NCI-H146 (cell line): ENCODE data around the gene C1orf21.

ENCODE experiments used
- DNase-seq: peaks from one replicate; lab custom pipeline; 2025; lab: John Stamatoyannopoulos, UW

The C1orf21 gene

GRCh38 chr1:184416946-184417345 lies 30.1 kb downstream of the C1orf21 start:
- DNase-seq, result no peak

DNA sequence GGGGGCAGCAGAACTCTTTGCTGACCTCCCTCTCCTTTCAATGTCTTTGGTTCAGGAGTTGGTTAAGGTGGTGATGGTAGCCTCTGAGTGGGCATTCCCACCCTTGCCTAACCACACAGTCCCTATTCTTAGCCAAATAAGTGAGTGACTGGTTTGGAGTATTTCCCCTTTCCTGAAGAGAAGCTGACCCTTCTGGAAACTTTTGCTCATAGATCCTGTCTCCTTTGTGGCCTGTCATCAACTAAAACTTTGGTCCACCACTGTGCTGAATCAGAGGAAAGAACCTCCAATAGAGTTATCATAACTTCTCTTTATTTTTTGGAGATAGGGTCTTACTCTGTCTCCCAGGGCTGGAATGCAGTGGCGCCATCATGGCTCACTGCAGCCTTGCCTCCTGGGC lies 31.1 kb downstream of the C1orf21 start:
- no peak for DNase-seq

GRCh38 chr1:184418652-184419349 lies 32.0 kb downstream of the C1orf21 start:
- DNase-seq, result no peak

- no peak for DNase-seq
These were observed 32.7 kb downstream of the C1orf21 start for GRCh38 chr1:184419350-184420161.

DNA sequence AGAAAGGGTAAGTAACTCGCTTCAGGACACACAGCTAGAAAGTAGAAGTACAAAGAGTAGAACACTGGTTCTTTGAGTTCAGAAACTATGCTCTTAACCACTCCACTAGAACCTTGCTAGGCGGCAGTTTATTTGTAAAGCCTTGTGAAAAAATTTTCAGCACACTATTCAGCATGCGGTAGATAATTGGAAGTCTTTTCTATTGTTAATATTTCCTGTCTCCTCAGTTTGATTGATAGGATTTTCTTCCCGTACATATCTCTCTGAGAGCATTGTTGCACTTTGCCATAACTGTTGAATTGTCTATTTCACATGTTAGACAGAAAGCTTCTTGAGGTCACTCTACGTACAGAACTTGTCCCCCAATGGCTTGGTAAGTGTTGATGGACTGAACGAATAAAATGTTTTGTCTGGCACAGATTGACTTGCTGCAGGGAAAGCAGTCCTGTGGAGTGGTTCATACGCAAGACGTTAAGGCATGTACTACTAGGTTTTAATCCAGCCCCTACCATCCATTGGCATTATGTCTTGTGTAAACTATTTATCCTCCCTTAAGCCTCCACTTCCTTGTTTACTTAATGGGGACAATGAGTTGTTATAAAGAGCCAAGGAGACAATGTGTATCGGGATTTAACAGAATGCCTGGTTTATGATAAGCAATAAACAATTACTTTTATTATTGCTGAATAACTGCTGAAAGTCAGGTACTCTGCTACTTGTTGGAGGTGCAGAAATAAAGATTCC lies 35.8 kb downstream of the C1orf21 start:
- DNase-seq, result no peak

- no peak for DNase-seq
These were observed 36.8 kb downstream of the C1orf21 start for GRCh38 chr1:184423649-184424048.

DNA sequence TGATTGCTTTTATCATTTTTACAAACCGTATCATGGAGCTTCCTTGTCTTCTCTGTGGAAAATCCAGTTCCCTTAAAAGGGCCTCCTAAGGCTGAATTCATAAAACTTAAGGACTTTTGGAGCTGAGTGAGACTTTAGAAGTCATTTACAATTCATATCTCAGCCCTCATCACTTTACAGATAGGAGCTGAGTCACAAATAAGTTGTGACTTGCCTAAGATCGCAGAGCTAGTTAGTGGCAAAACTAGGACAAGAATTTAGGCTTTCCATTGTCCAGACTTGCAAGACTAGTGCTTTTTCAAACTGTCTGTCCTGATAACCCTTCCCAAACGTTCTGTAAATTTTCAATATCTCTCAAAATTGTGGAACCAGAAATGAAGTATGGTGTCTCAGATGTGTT lies 37.3 kb downstream of the C1orf21 start:
- no peak for DNase-seq

DNA sequence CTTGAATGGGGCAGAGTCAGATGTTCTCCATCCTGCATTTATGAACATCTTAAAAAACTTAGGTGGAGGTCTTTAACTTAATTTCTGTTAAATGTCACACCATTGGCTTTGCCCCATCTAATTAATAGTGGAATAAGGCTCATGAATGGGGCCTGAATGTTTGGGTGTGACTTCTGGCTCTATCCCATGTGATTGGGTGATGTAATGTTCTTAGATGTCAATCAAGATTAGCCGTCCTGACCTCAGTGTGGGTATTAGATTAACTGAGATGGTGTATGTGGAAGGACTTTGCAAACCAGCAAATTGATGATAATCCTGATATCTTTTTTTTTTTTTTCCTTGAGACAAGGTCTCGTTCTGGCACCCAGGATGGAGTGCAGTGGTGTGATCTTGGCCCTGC lies 38.1 kb downstream of the C1orf21 start:
- no peak for DNase-seq

DNA sequence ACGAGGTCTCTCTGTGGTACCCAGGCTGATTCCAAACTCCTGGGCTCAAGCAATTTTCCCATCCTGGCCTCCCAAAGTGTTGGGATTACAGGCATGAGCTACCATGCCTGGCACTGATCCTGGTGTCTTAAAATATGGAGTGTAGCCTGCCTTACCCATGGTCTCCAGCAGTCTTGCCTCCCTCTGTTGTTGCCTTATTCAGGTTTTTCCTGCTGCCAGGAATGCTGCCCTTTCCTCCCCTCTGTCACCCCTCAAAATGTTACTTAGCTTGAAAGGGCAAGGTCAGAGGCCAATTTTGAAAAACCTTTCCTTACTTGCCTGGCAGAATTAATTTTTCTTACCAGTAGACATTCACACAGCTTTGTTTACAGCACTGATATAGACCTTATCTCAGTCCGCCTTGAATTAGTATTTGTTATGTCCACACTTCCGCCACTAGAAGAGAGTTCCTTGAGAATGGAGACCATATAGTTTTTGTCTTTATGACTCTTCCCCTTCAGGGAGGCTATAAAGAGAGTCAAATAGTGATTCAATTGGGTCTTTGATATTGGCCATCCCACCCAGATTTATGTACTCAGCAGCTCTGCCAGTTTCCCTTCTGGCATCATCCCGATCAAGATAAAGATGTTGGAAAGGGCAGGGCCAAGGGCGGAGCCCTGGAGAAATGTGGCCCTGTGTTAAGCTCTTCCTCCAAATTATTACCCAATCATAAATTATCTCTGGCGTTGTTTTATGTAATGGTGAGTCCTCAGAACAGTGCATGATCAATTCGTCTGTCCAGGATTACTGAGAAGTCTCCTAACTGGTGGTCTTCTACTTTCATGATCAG lies 38.8 kb downstream of the C1orf21 start:
- DNase-seq, result no peak

GRCh38 chr1:184426278-184426674 lies 39.4 kb downstream of the C1orf21 start:
- no peak for DNase-seq

DNA sequence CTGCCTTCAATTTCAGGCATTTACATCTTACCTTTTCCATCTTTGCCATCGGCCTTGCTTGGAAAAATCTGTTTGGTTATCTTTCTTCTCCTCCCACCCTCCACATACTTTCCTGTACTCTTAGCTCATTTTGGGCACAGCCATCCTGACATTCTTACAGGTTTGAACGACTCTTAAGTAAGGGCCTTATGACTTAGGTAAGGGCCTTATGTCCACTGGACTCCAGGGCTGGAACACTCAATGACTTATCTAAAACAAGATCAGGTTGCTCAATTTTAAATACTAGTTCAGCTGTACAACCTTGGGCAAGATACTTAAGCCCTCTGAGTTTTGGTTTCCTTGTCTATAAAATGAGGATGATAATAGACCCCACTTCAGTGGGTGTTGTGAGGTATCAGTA lies 40.9 kb downstream of the C1orf21 start:
- DNase-seq, result no peak

- DNase-seq, result no peak
These were observed 41.8 kb downstream of the C1orf21 start for GRCh38 chr1:184428604-184429003.

- no peak for DNase-seq
These were observed 42.5 kb downstream of the C1orf21 start for GRCh38 chr1:184429335-184429734.

DNA sequence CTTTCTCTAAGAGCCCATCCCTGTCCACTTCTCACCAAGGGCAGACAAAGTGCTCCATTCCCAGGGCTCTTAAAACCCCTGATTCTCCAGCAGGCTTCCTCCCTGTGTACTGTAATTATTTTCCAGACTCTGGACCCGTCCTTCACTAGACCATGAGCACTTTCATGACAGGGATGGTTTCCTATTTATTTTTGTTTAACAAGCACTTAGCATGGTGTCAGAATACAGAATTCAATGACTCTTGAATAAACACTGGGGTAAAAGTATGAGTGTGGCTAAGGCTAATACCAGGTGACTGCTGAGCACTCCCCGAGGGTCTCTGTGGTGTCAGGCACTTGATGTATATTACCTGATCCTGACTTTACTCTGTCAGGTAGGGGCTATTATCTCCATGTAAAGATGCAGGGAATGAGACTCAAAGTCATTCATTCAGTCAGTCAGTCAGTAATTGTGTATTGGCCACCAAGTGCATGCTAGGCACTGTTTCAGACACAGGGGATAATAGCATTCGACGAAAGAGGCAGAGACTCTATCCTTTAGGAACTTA lies 47.2 kb downstream of the C1orf21 start:
- DNase-seq, result peak; percentile 78

GRCh38 chr1:184437291-184437690 lies 50.5 kb downstream of the C1orf21 start:
- DNase-seq, result no peak

GRCh38 chr1:184438363-184438762 lies 51.5 kb downstream of the C1orf21 start:
- DNase-seq, result no peak

DNA sequence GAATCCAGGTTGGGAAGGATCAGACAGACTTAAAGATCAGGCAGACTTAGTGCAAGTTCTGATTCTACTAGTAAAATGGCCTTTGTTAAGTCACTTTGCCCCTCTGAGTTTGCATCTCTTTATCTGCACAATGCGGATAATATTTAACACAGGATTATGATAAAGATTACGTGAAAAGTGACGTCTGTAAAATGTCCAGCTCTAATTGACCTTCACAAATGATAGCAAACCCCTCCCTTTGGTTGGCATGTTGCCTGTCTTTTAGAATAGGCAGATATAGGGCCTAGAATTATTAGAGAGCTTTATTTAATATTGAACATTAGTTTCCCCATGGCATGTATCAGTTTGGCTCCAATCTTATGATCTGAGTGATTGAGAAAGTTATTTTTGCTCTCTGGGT lies 55.4 kb downstream of the C1orf21 start:
- DNase-seq, result no peak

DNA sequence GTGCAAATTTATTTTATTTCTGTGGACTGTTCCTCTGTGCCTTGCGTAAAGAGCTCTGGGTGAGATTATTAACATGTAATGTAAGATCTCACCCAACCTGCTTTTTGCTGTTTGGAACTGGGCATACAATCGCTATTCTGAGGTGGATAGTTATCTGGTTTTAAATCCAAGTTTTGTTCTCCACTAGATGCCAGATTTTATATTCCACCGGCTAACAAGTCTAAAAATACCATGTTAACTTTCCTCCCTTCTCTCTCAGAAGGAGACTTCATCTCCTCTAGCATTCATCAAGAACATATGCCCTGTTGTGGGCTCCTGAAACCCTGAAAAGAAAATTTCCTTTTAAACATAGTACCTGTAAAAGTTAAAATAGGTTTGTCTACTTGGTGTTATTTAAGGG lies 56.4 kb downstream of the C1orf21 start:
- DNase-seq, result no peak

DNA sequence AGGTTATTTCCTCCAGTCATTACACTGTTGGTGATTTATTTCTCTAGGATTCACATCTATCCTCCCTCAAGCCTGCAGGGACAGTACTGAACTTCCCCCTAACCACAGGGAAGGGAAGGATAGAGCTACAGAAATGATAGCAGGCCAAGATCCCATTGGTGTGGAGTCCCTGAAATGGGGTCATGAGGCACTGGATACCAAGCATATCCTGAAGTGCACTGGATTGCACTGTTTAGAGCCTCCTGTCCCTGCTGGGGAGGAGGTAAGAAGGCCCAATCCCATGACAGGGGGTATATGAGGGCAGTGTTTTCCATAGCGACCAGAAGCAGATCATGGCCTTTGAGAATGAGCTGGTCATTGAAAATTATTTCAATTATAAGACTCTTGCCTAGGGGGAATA lies 56.8 kb downstream of the C1orf21 start:
- no peak for DNase-seq

GRCh38 chr1:184445997-184446396 lies 59.2 kb downstream of the C1orf21 start:
- no peak for DNase-seq

DNA sequence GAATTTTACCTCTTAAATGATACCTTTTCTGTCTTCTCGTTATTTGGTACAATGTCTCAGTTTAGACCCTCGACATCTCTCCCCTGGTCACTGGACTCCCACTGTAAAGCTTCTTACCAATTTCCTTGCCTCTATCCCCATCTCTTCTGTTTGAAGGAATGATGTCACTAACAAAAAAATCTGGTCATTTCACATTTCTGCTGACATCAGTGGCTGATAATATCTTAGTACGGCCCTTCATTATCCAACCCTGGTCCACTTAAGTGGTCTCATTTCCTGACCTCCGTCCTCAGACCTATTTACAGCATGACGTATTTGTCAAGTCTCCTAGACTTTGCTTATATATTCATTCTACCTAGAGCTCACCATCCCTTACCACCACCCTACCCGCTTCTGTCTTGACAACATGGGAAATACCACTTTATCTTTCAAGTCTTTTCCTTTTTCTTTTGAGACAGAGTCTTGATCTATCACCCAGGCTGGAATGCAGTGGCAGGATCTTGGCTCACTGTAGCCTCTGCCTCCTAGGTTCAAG lies 60.9 kb downstream of the C1orf21 start:
- DNase-seq, result no peak
